ENCODE data around the gene PRKN.
A peak's percentile ranks its signal among the peaks of the same experiment; 100 is the strongest.

PRKN gene

DNA sequence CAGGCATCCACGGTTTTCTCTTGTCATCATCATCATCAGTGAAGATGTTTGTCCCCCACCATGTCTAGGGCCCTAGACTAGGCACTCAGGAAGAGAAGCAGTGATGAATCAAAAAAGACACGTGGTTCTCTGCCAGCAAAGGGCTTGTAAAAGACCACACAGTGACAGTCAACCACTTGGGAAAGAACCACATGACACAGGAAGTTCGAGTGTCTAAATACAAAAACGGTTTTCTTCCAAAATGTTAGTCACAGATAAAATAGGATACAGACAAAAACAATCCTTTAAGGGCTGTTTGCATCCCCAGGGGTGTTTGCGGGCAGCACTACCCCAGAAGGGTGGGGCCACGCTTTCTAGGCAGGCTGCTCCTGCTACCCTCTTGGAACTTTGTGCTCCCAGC is 1096.9 kb downstream of the PRKN start:
- H3K27ac ChIP-seq = no peak overlapping the region
- no peak for DNase-seq (ENCODE audit: low read depth, low spot score)

DNA sequence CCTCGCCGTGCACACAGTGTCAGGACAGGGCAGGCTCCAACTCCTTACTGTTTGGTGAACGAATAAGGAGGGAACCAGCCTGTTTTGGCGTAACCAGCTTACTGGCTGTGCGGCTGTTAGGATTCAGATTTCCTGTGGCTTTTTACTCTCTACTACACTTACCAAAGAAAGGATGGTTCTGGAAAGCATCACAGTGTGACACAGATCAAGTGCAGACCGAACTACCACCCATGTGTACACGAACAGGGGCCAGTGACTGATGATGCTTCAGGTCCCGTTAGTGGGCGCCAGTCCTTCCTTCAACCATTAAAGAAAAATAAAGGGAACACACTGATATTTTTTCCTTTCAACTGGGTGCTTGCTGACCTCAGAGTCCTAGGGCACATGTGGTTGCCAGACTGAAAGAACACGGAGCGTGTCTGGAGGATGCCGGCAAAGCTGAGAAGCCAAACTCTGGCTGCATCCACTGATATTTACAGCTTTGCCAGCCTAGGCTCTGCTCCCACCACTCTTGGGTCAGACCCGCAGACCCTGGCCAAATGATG is 1101.4 kb downstream of the PRKN start:
- DNase-seq (ENCODE audit: low read depth, low spot score) = no peak
- no peak overlapping the region for H3K27ac ChIP-seq

DNA sequence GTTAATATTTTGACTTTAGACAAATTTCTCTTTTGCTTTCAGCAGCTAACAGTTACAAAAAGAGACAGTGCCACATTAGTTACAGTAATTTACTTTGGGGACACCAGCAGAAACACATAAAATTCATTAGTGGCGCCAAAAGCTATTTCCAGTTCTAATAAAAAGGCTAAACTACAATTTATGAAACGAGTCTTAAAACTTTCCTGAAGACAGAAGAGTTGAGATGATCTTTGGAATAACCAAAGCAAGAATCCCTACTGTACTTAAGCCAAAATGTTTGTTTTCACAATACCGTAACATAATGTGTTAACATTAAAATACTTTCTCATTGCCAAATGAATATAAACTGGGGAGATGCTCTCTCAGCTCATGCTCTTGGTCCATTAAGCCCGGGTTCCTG is 1103.5 kb downstream of the PRKN start:
- no peak for DNase-seq (ENCODE audit: low read depth, low spot score)
- no peak overlapping the region for H3K27ac ChIP-seq

DNA sequence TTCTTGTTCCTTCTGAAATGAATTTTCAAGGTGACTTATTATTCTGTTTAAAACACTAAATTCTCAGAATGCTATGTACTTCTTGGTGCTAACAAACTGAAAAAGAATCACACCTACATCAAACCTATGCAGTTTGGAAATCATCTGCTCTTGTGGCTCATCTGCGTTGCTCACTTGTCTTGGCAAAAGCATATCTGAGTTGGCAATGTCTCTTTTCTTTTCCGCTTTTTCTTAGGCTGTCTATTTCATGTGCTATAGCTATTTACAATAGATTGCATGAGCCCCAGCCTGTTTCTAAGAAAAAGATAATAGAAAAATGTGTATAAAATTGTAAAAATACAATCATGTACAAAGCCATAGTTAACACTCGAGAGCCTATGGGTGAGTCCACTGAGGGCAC is 1104.8 kb downstream of the PRKN start:
- no peak overlapping the region for H3K27ac ChIP-seq
- no peak for DNase-seq (ENCODE audit: low read depth, low spot score)

DNA sequence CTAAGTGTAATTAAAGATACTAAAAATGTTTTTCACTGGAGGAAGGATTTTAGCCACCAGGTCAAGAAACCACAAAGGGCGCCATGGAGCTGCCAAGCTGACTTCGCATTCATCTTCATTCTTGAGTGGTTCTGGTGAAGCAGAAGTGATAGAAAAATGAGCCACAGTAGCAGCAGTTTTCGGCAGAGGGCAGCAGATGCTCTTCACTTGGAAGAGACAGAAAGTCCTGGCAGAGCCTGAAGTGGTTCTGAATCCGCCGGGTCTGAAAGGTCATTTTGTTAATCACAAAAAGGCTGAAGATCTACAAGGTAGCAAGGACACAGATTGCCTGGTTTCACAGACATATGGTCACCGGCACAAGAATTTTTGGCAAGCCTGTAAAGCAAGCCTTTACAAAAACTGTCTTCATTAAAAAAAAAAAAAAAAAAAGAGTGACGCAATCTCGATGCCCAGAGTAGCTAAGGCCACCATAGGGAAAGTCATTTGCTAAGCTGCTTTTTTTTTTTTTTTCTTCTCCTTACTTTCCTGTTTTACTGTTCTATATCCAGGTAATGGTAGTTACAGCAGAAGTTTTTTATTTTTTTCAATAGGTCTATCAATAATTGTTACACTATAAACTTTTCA is 1108.6 kb downstream of the PRKN start:
- DNase-seq (ENCODE audit: low read depth, low spot score) = no peak
- H3K27ac ChIP-seq = no peak overlapping the region

DNA sequence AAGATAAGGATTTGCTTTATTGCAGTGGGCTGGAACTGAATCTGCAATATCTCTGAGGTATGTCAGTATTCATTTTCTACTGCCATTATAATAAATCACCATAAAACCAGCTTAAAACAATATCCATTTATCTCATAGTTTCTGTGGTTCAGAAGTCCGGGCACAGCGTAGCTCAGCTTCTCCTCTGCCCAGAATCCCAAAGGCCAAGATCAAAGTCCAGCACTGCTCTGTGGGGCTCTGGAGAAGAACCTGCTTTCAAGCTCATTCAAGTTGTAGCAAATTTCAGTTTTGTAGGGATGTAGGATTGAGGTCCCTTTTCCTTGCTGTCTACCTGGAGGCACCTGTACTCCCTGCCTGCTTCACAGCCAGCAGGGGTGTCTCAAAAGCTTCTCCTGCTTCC is 1113.9 kb downstream of the PRKN start:
- DNase-seq (ENCODE audit: low read depth, low spot score) = no peak
- H3K27ac ChIP-seq = no peak overlapping the region

DNA sequence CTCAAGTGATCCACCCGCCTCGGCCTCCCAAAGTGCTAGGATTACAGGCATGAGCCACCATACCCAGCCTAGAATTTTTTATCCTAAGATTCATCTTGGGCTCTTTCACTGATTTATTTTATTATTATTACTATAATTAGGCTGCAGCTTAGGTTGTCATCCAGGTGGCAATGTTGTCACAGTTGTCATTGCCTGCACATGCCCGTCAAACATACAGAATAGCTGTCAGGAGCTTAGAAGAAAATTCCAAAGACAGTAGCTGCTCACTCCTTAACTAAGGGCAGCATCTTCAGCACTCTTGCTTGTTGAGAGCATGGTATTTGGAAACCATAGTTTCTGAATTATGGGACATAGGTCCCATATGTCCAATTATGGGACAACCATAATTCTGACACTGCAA is 1118.8 kb downstream of the PRKN start:
- no peak overlapping the region for H3K27ac ChIP-seq
- no peak for DNase-seq (ENCODE audit: low read depth, low spot score)

DNA sequence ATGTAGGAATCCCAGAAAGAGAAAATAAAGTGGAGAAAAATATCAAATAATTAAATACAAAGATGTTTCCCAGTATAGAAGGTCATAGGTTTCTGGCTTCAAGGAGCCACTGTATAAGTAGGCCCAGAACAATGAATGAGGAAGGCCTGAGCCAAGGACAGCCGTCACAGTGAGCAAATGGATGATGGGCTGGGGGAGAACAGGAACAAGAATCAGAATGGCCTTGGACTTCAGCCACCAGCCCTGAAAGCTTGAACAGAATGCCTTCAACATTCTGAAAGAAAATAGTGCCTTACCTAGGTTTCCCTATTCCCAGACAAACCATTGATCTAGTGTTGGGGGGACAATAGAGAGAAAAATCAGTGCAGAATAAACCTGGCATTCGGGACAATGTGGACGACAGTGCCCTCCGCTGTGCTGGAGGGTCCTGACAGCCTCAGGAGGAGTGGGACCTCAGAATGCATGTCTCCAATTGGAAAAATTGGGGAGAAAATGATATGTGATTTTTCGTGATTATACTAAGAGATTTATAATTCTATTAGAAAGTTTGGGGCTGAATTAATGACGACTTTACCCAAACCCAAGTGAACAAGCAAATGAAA is 1119.8 kb downstream of the PRKN start:
- H3K27ac ChIP-seq = no peak overlapping the region
- DNase-seq (ENCODE audit: low read depth, low spot score) = no peak

DNA sequence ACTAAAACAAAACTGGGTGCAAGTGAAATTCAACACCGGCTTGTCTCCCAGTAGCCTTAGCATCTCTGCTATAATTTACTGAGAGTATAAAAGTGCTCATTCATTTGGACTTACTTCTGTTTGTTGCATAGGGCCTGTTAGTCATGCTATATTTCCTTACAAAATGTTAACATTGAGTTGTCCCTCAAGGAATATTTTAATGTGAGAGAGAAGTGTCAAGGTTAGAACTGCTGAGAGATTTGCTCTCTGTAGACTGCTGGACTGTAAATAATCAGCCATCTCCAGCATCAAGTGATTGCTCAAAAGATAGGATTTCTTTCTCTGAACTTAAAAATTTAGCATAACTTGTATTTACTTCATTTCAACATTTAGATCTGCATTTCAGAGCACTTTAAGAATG is 1125.2 kb downstream of the PRKN start:
- H3K27ac ChIP-seq = no peak overlapping the region
- DNase-seq (ENCODE audit: low read depth, low spot score) = no peak

DNA sequence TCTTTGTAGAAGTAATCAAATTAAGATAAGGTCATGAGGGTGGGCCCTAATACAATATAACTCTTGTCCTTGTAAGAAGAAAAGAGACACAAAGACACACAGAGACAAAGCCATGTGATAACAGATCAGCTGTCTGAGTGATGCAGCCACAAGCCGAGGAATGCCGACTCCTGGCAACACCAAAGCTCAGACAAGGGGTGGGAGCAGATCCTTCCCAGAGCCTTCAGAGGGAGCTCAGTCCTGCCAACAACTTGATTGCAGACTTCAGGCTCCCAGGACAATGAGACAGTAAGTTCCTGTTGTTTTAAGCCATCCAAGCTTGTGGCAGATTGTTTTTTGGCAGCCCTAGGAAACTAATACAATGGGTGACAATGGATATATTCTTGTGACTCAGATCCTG is 1128.7 kb downstream of the PRKN start:
- DNase-seq (ENCODE audit: low read depth, low spot score) = no peak
- H3K27ac ChIP-seq = no peak overlapping the region

DNA sequence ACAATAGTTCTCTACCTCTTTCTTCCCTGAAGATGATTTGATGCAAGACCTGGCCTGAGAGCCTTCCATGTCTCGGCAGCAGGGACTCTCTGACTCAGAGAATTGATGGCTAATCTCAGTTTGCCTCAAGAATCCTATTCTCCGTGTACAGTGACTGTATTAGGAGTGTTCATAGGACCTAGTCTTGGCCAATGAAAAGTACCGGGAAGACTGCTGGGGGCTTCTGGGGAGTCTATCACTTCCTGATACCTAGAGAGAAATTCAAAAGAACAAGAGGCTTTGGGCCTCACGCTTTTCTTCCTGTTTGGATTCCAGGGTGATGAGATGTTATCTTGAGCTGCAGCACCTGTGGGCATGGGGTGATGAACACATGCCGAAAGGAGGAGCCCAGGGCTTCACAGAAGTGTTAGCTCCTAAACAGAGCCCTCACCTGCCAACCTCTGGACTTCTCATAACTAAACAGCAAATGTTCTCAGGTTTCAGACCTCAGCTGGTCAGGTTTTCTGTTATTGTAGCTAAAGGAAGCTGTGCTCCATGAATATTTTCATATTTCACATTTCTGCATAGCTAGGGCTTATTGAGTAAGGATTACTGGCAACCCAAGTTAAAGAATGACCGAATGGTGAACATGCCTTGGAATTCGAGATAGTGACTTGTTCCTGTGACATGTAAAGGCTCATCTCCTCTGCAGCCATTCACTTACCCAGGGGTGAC is 1130.6 kb downstream of the PRKN start:
- H3K27ac ChIP-seq = peak overlapping the region; percentile 41
- no peak for DNase-seq (ENCODE audit: low read depth, low spot score)

DNA sequence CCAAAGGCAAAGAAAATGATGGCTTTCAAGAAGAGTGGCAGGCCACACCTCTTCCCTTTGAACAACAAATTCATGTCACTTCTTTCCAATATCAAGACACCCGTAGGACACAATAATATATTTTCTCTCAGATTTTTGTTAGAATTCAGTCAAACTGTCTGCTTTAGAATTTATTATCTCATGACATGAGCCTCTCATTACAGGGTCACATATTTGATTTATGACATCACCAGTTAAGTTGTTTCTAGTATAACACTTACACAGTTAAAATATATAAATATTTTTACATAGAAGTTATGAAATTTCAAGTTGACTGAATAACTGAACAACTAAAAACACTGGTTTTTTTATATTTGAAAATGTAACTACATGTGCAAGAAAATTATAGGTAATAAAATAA is 1133.2 kb downstream of the PRKN start:
- H3K27ac ChIP-seq = no peak overlapping the region
- no peak for DNase-seq (ENCODE audit: low read depth, low spot score)

DNA sequence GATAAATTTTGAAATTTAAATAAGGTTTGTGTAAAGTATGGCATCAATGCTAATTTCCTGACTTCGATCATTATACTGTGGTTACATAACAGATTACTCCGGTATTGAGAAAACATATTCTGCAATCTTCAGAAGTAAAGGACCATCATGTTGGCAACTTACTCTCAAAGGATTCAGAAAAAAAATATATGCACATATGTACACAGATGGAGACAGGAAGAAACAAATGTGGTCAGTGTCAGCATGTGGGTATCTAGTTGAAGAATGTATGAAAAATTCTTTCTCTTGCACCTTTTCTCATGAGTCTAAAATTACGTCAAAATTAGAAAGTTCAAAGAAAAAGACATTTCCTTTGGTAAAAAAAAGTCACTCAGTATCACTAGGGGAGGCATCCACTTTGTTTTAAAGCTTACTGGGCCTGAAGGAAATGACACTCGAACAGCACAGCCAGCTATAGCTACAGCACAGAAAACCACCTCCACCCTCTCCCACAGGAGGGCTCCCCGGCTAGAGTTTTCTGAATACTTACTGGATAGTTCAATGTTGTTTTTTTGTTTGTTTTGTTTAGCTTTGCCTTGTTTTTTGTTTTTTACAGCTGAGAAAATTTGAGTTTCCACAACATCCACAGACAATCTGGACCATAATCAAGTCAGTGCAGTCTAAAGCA is 1136.5 kb downstream of the PRKN start:
- H3K27ac ChIP-seq = no peak overlapping the region
- no peak for DNase-seq (ENCODE audit: low read depth, low spot score)

DNA sequence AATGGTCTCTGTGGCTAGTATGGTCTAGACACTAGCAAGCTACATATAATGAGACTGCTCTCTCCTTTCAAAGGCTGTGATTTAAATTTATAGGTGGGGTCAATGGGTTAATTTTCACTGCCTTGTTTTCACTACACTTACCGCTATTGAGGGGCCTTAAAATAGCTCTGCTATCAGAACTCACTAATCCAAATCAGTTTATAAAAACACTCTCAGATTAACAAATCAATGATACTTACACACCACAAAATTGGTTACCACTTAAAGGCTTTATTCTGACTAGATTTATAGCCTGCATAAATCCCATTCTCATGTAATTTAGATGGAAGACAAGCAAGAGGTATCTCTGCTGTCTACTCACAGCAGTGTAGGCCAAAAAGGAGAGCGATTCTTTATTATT is 1140.7 kb downstream of the PRKN start:
- no peak overlapping the region for H3K27ac ChIP-seq
- no peak for DNase-seq (ENCODE audit: low read depth, low spot score)

DNA sequence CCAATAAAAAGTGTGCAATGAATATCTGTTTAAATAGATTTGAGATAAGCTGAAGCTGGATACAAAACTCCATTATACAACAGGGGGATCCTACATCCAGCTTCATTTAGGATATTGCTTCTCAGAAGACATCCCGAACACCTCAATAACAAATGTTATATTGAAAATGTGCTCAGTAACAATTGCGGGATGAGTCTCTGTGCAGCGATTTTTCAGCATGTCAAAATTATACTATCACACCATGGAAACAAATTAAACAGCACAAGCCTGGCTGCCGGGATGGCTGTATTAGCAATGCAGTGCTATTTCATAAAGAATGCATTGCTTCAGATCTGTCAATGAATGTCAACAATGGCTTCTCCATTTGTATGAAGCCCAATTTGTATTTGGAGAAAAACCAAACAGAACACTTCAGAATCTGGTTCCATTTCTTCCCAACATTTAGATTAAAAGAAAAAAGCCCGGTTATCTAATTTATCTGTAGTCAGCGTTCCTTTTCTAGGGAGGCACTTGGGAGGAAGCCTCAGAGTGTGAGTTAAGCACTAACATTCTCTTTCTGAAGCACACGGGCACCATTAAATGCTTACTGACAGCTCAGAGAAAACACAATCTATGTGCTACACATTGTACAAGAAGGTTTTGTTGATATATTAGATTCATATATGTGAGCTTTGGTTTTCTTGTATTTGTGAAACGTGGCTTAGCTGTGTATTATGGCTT is 1142.8 kb downstream of the PRKN start:
- DNase-seq (ENCODE audit: low read depth, low spot score) = no peak
- peak overlapping the region; percentile 92 for H3K27ac ChIP-seq

DNA sequence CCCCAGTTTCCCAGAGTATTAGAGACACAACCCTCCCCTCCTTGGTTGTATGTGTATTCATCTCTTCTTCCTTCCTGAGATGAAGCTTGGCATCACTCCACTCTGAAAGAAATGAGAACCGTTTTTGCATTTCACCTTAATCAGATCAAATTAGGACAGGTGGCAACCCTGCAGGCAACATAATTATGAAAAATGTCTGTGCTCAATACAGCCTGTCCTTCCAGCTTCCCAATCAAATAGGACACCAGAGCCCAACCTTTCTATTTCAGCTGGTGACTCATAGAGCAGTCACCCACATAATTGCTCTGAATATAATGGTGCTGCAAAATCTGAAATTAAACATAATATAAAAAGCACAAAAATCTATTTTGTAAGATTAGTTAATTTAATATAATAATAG is 1143.5 kb downstream of the PRKN start:
- DNase-seq (ENCODE audit: low read depth, low spot score) = no peak
- H3K27ac ChIP-seq = peak overlapping the region; percentile 92

DNA sequence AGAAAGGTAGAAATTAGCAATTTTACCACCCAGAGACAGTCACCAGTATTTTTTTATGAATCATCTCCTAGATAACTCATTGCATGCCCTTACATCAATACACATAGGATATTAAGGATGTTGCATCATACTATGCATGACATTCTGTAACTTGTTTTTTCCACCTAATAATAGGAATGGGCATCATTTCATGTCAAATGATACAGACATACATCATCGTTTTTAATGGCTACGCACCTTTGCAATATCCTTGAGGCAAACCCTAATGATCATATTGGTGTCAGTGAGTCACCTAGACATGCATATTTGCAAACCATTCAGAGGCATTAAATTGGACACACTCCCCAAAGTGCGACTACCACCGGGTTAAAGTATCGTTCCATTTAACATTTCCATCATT is 1144.0 kb downstream of the PRKN start:
- no peak for DNase-seq (ENCODE audit: low read depth, low spot score)
- H3K27ac ChIP-seq = peak overlapping the region; percentile 92

DNA sequence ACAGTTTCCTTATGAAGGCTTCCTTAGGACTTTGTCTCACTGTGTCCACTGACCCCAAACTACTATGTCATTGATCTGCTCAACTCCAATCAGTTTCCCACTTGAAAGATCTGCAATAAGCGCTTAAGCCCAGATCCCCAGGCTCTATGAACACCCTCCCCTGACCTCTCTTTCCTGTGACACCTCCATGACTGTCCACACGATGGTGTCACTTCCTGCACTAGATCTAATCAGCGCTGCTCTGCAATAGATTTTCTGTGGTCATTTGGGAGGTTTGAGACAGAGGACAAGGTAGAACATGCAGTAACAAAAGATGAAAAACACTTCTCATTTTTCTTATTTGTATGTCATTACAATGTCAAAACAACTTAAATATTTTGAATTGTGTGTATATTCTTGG is 1149.1 kb downstream of the PRKN start:
- DNase-seq (ENCODE audit: low read depth, low spot score) = no peak

DNA sequence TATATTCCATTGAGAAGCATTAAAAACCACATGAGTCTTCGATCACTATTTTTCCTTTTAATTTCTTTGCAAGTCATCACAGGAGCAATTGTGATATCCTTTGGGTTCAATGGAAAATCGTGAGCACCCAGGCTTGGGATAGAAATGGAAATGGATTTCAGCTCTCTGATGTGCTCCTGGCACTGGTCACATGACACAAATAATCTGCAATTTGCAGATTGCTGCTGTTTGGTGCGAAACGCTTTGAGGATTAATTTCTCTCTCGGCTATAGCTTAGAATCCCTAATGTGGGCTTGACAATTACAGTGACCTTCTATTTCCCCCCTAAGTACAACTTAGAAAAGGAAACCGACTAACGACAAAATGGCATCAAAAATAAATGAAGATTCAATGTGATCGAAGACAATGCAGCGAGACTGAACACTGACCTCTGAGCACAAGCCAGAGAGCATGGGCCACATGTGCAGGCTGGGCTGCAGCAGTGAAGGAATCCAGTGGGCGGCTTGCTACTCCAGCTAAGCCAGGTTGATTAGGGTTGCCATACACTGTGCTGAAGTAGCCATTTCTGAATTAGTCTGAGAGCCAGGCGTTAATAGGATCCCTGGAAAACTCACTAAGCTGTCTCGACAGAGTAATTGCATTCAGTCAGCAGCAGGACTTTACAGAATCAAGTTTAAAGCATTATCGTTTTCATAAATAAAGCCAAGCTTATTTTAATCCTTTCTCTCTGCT is 1151.9 kb downstream of the PRKN start:
- H3K27ac ChIP-seq = no peak overlapping the region
- DNase-seq (ENCODE audit: low read depth, low spot score) = no peak

More for the DNA sequence above, 1149.1 kb downstream of the PRKN start:
- H3K27ac ChIP-seq = peak overlapping the region; percentile 42
